H1 (cell line): Measurements from ENCODE around the gene BTNL8. TPM values are rescaled to one million over a fixed set of nuclear protein-coding genes. Genes with fewer than 3 reads are reported as not detected.

Source experiments
- ASH2L ChIP-seq: fragments of 200-600, 300-600 bp; sonication (generic); IDR thresholded peaks from one replicate; pipeline ENCODE4 v1.7.1; 2017; ENCODE audit warnings: low read length
- ATF3 ChIP-seq: IDR thresholded peaks from 2 replicates; pipeline ENCODE4 v1.6.1; 2011; ENCODE audit warnings: low read depth, mild to moderate bottlenecking, low read length; ENCODE audit not compliant: insufficient read depth
- CEBPB ChIP-seq: IDR thresholded peaks from 2 replicates; pipeline ENCODE4 v1.6.1; 2012; ENCODE audit warnings: low read depth, low read length
- EP300 ChIP-seq, 2 experiments: IDR thresholded peaks; 1 replicate in 1 of 2; 2 replicates in 1 of 2; pipeline ENCODE4 v1.6.1; 2011 to 2012; ENCODE audit warnings: low read depth in 2 of 2, low read length in 2 of 2, mild to moderate bottlenecking in 2 of 2, borderline replicate concordance in 1 of 2, inconsistent platforms in 1 of 2, moderate library complexity in 1 of 2
- EZH2 ChIP-seq: fragments of 200-600 bp; sonication (generic); IDR thresholded peaks from 2 replicates; pipeline ENCODE4 v1.7.1; 2012; ENCODE audit warnings: low read depth, mild to moderate bottlenecking, moderate library complexity, low read length, inconsistent platforms; ENCODE audit not compliant: severe bottlenecking
- GABPA ChIP-seq: IDR thresholded peaks from 2 replicates; pipeline ENCODE4 v1.6.1; 2011; ENCODE audit warnings: mild to moderate bottlenecking, low read length, moderate library complexity, borderline replicate concordance; ENCODE audit not compliant: insufficient read depth
- HDAC6 ChIP-seq: IDR thresholded peaks from one replicate; pipeline ENCODE4 v1.7.1; 2012; ENCODE audit warnings: low read depth, mild to moderate bottlenecking, inconsistent platforms, low read length, moderate library complexity
- KDM5A ChIP-seq: fragments of 200-600 bp; IDR thresholded peaks from 2 replicates; pipeline ENCODE4 v1.7.1; 2012; ENCODE audit warnings: mild to moderate bottlenecking, low read length, inconsistent platforms, mixed read lengths
- NANOG ChIP-seq: IDR thresholded peaks from 2 replicates; pipeline ENCODE4 v1.6.1; 2011; ENCODE audit warnings: low read length, low read depth, mild to moderate bottlenecking, inconsistent platforms; ENCODE audit not compliant: insufficient read depth, poor library complexity, severe bottlenecking
- POLR2A ChIP-seq, 2 experiments: IDR thresholded peaks; 1 replicate in 1 of 2; 2 replicates in 1 of 2; pipeline ENCODE4 v1.6.1; 2011; ENCODE audit warnings: low read depth in 2 of 2, low read length in 2 of 2, mild to moderate bottlenecking in 2 of 2; ENCODE audit errors: control extremely low read depth in 1 of 2
- RAD21 ChIP-seq, 2 experiments: IDR thresholded peaks in 1 of 2; conservative IDR thresholded peaks in 1 of 2; 2 replicates each; pipeline ENCODE4 v1.6.1; 2011; ENCODE audit warnings: low read depth in 2 of 2, low read length in 2 of 2, improper control_type of control experiment in 1 of 2, inconsistent platforms in 1 of 2, mild to moderate bottlenecking in 1 of 2, moderate library complexity in 1 of 2
- RNF2 ChIP-seq: fragments of 200-900, 300-1000 bp; sonication (generic); IDR thresholded peaks from 2 replicates; pipeline ENCODE4 v1.7.1; 2016; ENCODE audit warnings: borderline replicate concordance, low read depth, mild to moderate bottlenecking, antibody characterized with exemption, low read length; ENCODE audit not compliant: poor library complexity, severe bottlenecking; ENCODE audit errors: missing control alignments
- SIRT6 ChIP-seq: IDR thresholded peaks from one replicate; pipeline ENCODE4 v1.7.1; 2012; ENCODE audit warnings: low read length, inconsistent platforms
- SIX5 ChIP-seq: IDR thresholded peaks from 2 replicates; pipeline ENCODE4 v1.6.1; 2011; ENCODE audit warnings: mild to moderate bottlenecking, low read depth, low read length
- SP2 ChIP-seq: IDR thresholded peaks from 2 replicates; pipeline ENCODE4 v1.6.1; 2012; ENCODE audit warnings: mild to moderate bottlenecking, low read length, inconsistent platforms
- SUZ12 ChIP-seq: fragments of 200-600 bp; sonication (generic); IDR thresholded peaks from 2 replicates; pipeline ENCODE4 v1.6.1; 2012; ENCODE audit warnings: mild to moderate bottlenecking, inconsistent platforms, low read length, moderate library complexity, mixed read lengths
- TAF7 ChIP-seq: optimal IDR thresholded peaks from 2 replicates; pipeline ENCODE3; 2011; ENCODE audit warnings: low read depth, mild to moderate bottlenecking, inconsistent platforms, low read length, moderate library complexity, borderline replicate concordance
- TEAD4 ChIP-seq: IDR thresholded peaks from 2 replicates; pipeline ENCODE4 v1.6.1; 2012; ENCODE audit warnings: low read depth, low read length, inconsistent platforms, mixed read lengths
- polyA plus RNA-seq, 7 experiments: library from polyadenylated mRNA; depleted of rRNA in 3 of 7; stranded (reverse) in 5 of 7; unstranded in 2 of 7; fragments of >200 nt in 5 of 7; fragments of 200-250 nt in 2 of 7; gene quantifications; 1 replicate in 5 of 7; 2 replicates in 1 of 7; 4 replicates in 1 of 7; pipeline versions ENCODE4 v1.2.1 to v1.2.3, GENCODE V29; 2011 to 2013; ENCODE audit warnings: missing spikeins in 2 of 7, mixed read lengths in 2 of 7
- total RNA-seq: library from RNA; stranded (reverse); fragmentation: NEBNext Ultra II Directional; extraction: Animal tissue kit (Norgen Biotek cat#: 25700); gene quantifications from 2 replicates; pipeline ENCODE4 v1.2.1, GENCODE V29; 2021
- TF ChIP-seq, protein P1 (sequence below), 3 experiments: IDR thresholded peaks; 1 replicate in 2 of 3; 2 replicates in 1 of 3; pipeline versions ENCODE4 v1.5.1 to v1.6.1; 2011; ENCODE audit warnings: low read length in 3 of 3, mild to moderate bottlenecking in 3 of 3, inconsistent platforms in 2 of 3, low read depth in 1 of 3, moderate library complexity in 1 of 3; ENCODE audit not compliant: insufficient read depth in 1 of 3; ENCODE audit errors: control extremely low read depth in 1 of 3

Gene BTNL8
- total and polyA plus RNA-seq, 2 of the 8 experiments (the other 6 are each of a cell fraction or from before 2014, with no cell fraction given) = 0.32 to 0.48 TPM

DNA sequence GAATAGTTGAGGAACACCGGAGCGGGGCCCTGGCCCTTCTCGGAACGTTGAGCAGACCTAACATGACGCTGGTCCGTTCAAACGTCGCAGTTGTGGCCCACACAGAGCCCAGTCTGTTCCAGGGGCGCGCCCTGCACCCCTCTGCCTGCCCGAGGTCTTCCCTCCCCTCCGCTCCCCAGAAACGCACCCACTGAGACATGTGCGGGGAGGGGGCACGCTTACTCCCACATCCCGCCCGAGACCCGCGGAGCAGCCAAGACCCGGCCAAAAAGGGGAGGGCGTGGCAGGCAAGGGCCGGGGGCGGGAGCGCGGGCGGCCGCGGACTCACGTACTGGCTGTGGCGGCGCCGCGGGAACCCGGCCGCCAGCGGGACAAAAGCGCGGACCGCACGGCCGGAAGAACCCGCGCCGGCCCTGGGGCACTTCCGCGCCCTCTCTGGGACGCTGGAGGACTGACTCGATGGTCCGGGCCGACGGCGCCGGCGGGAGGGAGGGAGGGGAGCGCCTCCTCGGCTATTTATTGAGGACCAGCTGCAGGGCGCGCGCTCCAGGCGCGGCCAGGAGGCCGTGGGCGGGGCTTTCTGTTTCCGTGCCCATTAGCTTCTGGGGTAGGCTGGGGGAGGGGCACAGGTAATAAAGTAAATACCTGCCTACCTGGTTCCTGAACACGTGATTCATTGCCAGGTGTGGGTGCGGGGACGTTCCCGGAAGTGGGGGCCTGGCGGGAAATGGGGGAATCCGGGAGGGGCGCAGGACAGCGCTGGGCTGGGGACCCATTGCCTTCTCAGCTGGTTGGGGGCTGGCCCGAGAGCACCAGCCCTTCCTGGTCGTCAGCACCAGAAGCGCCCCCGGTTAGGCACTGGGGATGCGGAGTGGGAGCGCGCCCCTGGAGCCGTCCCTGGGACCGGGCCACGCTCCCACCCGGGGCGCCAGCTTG is 37.8 kb upstream of the BTNL8 start, which contains the start of gene ZFP62 (continued):
- TF ChIP-seq SUZ12 (peak; percentile 15; the same call in 1 of the 2 replicates), EZH2 (no peak), GABPA (peak; percentile 83; the same call in 1 of the 2 replicates), TAF7 (peak; percentile 51), SP2 (peak; percentile 67), TEAD4 (no peak), ASH2L (peak; percentile 88), CEBPB (no peak), SIX5 (no peak), ATF3 (no peak), EP300 (IDR thresholded peaks at IDR 0.05; ENCODE audit: borderline replicate concordance in 1 of 2, low read depth in 2 of 2, low read length in 2 of 2) (no peak; a peak in 1 of 3 replicates), RAD21 (IDR thresholded peaks at IDR 0.05 in 1 of 2, conservative IDR thresholded peaks at IDR 0.05 in 1 of 2; ENCODE audit: low read depth in 2 of 2, low read length in 2 of 2) (no peak), RNF2 (no peak), NANOG (no peak), POLR2A (IDR thresholded peaks at IDR 0.05; ENCODE audit: control extremely low read depth in 1 of 2, low read depth in 2 of 2, low read length in 2 of 2) (peak; percentile 35 to 59; a peak in 2 of 3 replicates), KDM5A (no peak), HDAC6 (no peak), SIRT6 (no peak)
- TF ChIP-seq, protein P1, sequence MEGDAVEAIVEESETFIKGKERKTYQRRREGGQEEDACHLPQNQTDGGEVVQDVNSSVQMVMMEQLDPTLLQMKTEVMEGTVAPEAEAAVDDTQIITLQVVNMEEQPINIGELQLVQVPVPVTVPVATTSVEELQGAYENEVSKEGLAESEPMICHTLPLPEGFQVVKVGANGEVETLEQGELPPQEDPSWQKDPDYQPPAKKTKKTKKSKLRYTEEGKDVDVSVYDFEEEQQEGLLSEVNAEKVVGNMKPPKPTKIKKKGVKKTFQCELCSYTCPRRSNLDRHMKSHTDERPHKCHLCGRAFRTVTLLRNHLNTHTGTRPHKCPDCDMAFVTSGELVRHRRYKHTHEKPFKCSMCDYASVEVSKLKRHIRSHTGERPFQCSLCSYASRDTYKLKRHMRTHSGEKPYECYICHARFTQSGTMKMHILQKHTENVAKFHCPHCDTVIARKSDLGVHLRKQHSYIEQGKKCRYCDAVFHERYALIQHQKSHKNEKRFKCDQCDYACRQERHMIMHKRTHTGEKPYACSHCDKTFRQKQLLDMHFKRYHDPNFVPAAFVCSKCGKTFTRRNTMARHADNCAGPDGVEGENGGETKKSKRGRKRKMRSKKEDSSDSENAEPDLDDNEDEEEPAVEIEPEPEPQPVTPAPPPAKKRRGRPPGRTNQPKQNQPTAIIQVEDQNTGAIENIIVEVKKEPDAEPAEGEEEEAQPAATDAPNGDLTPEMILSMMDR (IDR thresholded peaks at IDR 0.05; ENCODE audit: control extremely low read depth in 1 of 3, insufficient read depth in 1 of 3, low read depth in 1 of 3, low read length in 3 of 3) = no peak
